IPS-NIHi11 (cell line): ENCODE data around the gene SH3BGR.
"Not testable (repeated sequence)": the region's sequence is repeated elsewhere in the genome, so short reads cannot be mapped to it uniquely, and the experiment has no call there.

Experiments used
- DNase-seq: peaks from one replicate; pipeline ENCODE4 v3.0.0; 2012; ENCODE audit warnings: mixed read lengths, low spot score

The SH3BGR gene

DNA sequence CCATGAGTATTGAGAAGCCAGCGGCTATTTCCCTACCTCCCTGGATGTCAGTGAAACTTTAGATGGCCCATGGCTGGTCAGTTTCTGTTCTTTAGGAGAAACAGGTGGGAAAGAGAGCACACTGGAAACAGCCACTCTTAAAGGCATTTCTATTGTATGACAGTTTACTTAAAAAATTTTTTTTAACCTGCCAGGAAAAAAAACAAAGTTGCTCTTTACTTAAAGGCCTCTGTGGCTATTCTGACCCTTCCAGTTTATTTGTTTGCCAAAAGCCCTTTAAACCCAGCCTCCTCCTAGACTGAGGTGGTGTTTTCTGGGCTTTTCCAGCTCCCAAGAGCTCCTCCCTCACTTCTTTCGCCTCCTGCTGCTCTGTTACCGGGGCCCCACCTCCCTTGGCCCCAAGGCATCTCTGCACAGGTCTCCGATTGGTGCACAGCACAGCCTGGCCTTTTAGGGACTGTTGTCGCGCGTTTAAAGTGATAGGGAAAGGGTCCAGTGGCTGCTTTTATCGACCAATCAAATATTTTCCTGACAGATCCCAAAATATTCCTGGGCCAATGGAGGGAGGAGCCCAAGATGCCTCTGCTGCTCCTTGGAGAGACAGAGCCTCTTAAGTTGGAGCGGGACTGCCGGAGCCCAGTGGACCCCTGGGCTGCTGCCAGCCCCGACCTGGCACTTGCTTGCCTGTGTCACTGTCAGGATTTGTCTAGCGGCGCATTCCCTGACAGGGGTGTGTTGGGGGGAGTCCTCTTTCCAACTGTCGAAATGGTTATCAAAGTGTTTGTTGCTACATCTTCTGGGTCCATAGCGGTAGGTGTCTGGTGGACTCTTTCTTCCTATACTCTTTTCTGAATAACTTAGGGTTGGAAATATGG lies at the start of gene SH3BGR:
SH3BGR (plus strand) TSS at position 639 of the 875 bp plus-strand sequence; CDS start at position 766, 127 bp downstream.
- peak; percentile 86 for DNase-seq

DNA sequence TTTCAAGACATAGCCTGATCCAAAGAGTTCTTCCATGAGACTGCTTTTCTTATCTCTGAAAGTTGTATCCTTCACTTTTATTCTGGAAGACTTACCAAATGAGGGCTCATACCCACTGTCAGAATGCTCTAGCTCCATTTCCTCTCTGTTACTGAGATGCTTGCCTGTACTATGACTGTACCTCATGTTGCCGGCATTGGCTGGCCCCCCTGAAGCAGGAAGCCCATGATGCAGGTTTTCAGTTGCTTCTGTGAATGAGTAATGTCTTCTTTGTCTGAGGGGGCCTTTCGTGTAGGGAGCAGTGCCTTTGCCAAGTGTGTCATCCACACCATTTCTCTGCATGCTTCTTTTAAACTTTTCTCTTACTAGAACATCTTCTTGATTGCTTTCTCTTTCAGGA lies 45.7 kb upstream of the SH3BGR start:
- no peak for DNase-seq

DNA sequence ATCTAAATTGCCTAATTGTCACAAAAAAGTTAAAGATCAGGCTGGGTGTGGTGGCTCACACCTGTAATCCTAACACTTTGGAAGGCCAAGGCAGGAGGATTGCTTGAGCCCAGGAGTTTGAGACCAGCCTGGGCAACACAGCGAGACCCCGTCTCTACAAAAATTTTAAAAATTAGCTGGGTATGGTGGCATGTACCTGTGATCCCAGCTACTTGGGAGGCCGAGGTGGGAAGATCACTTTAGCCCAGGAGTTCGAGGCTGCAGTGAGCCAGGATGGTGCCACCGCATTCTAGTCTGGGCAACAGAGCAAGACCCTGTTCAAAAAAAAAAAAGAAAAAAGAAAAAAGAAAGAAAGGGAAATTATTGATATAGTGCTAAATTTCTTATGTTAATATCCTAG lies 32.6 kb upstream of the SH3BGR start:
- DNase-seq = not testable (repeated sequence)

DNA sequence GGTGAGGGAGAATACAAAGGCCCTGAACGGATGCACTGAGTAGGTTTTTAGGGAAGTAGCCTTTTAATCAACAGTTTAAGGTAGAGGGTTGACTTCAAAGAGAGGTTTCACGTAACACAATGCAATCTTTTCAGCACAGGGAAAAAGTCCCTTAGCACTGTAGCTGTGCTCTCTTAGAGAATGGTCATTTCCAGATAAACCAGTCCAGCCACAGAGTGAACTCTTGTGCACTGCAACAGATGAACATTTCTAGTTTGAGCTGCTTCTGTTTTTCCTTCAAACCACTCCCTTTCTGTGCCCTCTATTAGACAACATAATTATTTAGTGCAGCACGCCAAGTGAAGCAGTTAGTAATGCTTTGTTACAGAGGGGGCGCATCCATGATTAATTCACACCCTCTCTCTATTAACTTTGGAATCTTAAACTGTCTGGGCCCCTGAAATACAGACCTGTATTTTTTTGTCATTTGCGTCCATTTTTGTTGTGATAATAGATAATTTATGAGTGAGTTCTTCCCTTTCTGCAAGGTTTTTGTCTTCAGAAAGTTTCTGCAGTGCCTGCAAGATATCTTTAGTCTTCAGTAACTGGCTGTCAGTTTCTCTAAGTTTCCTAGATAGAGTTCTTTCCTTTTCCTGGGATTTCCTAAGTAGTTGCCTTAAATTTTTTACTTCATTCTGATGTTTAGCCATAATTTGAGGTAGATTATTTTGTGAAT lies 29.1 kb upstream of the SH3BGR start:
- DNase-seq = no peak

DNA sequence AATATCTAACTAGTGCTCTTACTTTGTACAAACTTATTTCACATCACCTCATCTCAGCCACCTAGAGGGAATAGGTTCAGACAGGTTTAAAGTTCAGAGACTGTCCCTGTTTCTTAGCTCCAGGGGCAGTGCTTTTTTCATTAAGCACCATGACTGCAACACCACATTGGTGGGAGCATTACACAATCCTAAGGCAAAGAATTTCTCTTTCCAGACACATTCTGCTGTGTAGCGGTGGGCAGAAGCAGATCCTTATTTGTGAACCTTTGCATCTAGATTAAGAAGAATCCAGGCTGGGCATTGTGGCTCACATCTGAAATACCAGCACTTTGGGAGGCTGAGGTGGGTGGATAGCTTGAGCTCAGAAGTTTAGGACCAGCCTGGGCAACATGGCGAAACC lies 22.3 kb upstream of the SH3BGR start:
- DNase-seq = no peak

DNA sequence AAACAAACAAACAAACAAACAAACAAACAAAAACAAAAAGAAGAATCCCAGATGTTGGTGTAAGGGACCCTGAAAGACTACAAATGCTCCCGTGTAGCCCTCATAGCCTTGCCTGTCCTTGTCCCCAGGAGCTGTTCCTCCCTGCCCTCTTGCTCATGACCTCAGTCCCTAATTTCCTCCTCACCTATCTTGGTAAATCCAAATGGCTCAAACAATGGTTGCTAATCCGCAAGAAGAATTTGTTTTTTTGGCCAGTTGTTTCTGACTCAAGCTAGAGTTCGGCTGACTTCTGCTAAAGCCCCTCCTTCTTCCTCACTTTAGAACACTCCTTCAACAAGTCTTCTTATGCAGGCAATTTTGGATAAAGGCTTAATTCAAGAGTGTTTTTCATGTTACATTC lies 21.8 kb upstream of the SH3BGR start:
- no peak for DNase-seq

DNA sequence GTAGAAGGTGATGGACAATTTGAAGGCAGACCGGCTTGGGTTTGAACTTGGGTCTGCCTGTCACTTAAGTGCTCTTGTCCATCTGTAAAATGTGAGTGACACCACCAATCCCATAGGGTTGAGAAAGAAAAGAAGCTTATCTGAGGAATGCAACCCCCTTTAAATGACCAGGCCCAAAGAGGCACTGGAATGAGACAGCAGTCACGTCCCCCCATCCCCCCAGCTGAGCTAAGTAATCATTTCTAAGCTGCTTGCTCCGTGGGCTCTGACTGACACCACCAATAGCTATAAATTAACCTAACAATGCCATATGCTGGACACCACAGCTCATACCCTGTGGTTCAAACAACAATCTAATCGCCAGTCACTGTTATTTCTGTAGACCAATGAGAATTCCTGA lies 21.3 kb upstream of the SH3BGR start:
- DNase-seq = peak; percentile 23

DNA sequence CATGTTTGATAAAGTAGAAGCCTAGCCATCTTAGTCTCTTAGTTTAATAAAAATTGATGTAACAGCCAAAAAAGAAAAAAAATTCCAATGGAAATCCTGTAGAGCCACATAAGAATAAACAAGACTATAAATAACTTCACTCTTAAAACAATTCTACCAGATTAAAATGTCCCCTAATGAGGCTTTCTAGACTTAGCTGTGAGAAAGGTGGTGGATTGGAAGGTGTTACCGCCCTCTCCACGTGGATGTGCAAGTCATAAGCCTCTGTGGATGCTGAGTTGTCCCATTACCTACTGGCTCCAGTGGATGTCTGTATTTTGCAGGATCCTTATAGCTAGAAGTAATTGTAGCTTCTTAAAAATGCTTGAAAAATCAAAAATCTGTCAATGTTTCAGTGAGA lies 20.8 kb upstream of the SH3BGR start:
- DNase-seq = no peak

DNA sequence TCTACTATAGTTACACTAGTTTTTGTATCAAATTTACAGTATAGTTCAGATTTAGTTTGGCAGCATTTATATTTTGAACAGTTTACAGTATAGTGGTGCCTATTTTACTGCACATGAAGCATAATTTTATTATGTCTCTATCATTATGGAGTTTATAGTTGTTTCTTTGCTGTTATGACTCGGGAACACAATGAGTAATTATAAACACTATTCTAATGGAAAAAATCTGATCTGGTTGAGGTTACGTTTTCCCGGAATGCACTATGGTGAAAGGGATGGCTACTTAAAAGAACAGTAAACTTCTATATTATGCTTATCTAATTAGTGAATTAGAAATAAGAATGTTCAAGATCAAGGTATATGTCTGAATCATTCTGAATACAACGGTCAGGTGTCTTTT lies 16.8 kb upstream of the SH3BGR start:
- DNase-seq = no peak

DNA sequence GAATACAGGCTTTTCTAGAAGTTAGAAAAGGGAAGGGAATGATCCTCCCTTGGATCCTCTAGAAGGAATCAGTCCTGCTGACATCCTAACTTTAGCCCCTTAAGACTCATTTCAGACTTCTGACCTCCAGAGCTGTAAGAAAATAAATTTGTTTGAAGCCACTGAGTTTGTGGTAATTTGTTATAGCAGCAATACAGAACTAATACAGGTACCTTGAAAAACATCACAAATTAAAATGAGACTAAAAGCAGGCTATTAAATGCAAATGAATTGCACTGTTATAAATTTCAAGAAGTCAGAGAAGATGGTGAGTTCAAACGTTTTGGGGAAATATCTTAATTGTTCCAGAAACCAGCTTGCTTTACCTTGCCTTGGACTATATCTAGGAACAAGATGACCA lies 12.5 kb upstream of the SH3BGR start:
- DNase-seq = no peak

DNA sequence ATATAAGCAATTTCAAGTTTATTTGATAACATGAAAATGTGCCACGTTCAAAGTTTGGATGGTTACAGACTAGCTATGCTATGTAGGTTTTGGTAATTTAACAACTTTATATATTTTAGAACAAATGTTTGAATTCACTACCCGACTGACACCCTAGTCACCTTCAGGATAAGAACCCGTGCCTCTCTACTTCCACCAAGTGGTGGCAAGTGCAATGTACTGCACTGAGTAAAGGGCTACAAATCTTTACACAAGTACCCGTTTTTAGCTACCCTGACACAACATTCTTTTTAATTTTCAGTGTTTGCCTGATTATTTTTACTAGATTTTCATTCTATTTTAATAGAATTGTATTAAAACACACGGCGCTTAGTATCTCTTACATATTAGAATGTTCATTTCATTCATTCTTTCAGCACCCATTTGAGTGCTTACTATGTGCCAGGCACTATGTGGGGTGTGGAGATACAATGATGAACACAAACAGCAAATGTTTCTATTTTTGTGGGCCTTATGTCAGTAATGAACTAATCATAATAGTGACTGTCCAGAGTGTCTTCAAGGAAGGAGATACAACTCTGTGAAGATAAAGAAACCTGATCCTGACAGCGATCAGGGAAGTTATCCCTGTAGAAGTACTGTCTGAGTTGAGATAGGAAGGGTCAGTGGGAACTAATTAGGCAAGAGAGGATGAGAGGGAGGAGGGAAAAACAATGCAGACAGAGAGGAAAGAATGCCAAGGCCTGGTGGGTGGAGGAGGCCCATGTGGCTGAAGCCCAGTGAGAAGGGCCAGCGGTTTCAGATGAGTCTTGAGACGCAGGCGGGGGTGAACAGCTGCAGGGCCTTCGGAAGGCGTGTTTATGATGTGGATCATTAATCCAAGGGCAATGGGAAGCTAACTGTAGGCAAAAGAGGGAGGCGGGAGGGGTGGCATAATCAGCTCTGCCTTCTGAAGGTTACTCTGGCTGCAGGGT lies 10.0 kb upstream of the SH3BGR start:
- peak; percentile 51 for DNase-seq

DNA sequence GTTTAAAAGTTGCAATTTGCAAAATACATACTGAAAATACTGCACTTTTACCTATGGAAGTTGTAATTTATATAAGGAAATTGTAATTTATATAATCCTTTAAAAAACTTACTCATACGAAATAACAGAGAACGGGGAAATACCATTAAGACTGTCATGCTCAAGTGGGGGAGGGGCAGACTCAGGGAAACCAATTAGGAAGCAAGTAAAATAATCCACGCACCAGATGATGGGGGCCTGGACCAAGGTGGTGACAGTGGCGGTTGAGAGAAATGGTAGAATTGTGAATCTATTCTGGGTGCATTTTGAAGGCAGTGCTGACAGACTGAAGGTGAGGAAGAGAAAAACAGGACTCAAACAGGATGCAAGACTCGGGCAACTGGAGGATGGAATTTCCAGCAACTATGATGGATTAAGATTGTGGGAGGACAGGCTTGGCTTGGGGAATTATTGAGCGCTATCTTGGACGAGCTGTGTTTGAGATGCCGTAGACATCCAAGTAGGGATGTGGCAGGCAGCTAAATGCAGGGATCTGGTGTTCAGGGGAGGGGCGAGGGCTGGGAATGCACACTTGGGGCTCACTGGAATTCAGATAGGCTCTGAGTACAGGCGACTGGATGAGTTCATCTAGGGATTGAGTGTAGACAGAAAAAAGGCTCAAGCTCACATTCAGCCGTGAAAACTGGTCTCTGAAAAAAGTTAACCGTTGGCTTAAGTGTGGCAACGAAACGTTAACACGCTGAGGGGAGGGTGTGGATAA lies 7.2 kb upstream of the SH3BGR start:
- no peak for DNase-seq

DNA sequence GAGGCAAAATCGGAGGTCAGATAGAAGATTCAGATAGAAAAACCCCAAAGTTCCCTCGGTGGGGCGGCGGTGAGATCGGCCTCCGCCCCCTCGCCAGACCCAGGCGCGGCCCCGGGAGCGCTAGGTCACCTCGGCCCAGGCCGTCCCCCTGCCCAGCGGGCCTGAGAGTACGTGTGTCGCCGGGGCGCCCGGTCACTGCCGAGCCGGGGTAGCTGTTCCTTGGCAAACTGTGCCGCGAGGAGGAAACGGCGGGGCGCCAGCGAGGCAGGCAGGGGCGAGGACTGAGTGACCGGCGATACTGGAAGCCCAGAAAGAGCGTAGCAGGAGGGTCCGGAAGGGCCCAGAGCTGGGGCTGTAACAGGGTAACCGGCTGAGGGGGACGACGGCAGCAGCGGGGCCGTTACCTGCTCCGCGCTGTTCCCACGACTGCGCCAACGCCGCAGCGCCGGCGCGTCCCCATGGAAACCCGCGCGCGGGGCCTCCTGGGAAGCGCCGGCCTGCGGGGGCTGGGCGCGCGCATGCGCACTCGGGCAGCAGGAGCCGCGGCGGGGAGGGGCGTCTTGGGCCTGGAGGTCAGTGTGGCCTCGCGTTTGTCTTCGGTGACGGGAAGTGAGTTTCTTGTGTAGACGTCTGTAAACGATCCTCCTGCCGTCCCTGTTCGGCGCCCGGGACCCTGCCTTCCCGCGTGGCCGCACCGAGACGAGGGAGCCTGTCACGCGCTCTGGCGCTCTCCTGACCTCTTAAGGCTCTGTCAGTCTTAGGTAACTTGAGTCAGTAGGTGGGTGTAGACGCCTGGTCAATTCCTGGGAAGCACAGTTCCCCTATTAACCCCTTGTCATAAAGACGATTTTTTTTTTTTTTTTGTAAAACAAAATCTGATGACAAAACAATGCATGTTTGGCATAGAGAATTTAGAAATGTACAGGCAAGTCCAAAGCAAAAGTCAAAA lies 6.2 kb upstream of the SH3BGR start, which contains the start of gene LCA5L:
LCA5L (minus strand) TSS at position 458 of the 949 bp plus-strand sequence. CDS start 17,285 bp downstream, outside the sequence.
- peak; percentile 98 for DNase-seq

DNA sequence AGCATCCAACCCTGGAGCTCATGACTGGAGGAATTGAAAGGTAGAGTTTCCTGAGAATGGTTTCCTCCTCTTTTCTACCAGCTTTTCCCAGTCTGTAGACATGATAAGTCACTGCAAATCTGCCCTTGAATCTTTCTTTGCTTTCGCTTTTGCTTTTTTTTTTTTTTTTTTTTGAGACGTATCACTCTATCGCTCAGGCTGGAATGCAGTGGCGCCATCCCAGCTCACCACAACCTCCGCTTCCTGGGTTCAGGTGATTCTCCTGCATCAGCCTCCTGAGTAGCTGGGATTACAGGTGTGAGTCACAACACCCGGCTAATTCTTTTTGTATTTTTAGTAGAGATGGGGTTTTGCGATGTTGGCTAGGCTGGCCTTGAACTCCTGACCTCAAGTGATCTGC lies 4.5 kb upstream of the SH3BGR start:
- no peak for DNase-seq

DNA sequence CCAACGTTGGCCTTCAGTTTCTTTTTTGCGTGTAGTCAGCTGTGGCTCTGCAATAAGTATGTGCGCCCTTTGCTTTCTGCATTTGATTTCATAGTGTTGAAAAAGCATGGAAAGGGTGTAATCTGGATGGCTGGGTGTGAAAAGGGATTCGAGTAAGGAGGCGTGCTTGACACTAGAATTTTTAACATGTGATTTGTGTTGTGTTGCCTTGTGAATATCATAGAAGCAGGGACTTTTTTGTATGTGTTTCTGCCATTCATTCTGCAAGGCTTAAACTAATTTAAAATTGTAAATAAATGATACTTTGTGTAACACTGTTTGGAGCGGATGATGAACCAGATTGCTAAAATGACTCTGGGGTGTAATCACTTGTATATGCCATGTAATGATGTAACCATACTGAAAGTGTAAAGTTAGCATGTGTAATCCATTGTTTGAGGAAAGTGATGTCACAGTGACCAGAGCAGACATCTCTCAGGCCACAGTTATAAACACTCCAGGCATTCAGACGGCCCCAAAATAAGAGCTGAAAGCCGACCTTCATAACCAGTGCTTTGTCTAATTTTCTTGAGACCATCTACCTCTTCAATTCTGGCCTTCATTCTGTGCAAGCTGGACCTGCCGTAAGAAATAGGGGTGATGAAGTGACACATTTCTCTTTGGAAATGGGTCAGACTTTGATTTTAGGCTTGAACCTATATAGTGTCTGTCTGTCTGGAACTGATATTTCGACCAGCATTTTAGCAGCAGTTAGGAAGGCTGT lies 618 bp downstream of the SH3BGR start:
- DNase-seq = no peak

DNA sequence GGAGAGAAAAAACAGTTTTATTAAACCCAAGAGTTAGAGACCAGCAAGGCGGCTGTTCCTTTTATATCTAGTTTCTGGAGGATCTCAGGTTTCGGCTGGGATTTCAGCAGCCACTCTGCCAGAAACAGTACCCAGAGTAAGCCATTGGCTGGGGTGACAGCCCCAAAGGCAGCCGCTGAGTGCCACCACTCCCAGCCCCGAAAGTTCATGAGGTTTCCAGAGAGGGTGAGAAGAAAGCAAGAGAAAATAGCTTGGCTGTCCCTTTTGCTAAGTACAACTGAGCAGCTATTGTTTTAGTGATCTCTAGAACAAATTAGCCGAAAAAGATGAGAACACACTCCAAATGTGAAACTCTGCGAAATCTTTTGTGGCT lies 1.2 kb downstream of the SH3BGR start:
- DNase-seq = no peak

DNA sequence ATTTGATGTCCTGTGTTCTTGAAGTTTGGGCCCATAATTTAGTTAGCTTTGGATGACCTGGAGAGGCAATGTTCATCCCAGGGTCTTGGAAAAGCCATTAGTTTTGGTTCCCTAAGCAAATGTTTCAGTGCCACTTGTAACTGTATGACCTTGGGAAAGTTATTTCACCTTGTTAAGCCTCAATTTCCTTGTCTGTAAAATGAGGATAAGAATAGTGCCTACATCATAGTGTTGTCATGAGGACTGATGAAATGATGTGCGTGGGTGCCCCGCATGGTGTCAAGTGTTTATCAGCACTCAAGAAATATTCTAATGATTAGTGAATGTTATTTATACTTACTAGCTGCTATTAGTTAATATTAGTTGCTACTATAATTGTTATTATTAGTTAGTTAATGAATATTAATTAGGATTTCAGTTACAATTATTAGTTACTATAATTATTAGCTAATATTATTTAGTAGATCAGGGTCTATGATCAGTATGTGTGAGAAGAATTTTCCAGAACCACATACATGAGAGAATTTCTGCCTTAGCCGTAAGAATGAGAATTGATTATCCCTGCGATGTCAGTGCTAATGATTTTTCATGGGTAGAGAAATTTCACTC lies 1.9 kb downstream of the SH3BGR start:
- DNase-seq = no peak

DNA sequence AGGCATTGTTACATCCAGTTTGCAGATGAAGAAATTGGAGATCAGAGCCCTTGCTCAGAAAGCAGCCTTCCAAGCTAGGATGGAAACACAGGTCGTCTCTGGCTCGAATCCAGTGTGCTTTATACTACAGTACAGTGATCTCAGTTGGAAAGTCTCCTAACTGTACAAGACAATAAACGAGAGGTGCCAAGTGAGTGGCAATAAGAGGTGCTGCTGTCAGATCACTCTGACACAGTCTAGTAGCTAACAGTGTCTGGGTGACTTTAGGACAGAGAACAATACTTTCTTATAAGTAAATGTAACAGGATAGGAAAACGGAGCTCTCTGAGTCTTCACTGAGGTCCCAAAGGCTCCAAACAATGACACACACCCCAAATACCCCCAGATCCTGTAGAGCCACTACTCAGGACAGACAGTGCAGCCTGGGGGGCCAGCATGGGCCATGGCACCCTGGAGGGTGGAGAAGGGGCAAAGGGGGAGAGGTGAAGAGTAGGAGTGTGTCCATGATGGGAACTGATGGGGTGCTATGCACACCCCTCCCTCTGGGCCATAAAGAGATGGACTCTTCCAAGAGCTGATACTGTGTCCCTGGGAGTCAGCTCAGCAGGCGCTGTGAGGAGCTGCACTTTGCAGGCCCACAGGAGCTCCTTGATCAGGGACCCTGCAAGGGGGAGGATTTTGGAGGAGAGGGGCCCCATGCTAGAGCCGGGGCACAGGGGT lies 3.3 kb downstream of the SH3BGR start:
- no peak for DNase-seq
